ENCODE measurements around the gene BEND2.

BEND2 gene

DNA sequence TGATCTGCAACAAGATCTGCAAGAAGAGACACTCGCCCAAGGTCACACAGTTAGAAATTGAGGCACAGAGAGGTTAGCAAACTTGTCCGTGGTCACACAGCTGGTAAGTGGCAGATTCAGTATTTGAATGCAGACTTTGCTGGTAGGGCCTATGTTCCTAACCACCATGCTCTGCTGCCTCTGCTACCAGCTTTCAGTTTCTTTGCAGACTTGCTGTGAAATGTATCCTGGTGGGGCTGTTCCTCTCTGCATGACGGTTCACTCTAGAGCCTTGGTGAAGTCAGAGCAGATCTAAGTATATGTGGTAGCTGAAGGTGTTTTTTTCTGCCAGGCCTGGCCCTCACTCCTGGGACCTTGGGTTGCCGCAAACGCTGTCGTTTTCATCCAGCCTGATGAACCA lies 87.1 kb downstream of the BEND2 start:
- no peak for DNase-seq

- peak; percentile 15 for DNase-seq
Measured at GRCh38 chrX:18129690-18130089, 91.0 kb downstream of the BEND2 start.

DNA sequence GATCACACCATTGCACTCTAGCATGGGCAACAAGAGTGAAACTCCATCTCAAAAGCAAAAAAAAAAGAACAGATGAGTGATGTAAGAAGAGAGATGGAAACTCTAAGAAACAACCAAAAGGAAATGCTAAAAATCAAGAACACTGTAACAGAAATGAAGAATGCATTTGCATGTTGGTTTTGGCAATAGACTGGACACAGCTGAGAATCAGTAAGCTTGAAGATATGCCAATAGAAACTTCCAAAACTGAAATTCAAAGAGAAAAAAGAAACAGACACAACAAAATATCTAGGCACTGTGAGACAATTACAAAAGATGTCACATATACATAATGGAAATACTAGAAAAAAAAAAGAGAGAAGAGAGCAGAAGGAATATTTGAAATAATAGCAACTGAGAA lies 93.7 kb downstream of the BEND2 start:
- no peak for DNase-seq

GRCh38 chrX:18119856-18120255 lies 100.8 kb downstream of the BEND2 start:
- no peak for DNase-seq

All from NCI-H2171 treated with DMSO at 0.1 percent for 48 hours (cell line).